NCI-H524 (cell line): ENCODE data around the gene SRSF3.
"Not testable (repeated sequence)": the region's sequence is repeated elsewhere in the genome, so short reads cannot be mapped to it uniquely, and the experiment has no call there.

Experiments
- DNase-seq, 2 experiments: peaks; one replicate each; lab custom pipeline; 2025; lab: John Stamatoyannopoulos, UW

SRSF3 gene

GRCh38 chr6:36643977-36644376 is 49.8 kb downstream of the SRSF3 start:
- DNase-seq = no peak

DNA sequence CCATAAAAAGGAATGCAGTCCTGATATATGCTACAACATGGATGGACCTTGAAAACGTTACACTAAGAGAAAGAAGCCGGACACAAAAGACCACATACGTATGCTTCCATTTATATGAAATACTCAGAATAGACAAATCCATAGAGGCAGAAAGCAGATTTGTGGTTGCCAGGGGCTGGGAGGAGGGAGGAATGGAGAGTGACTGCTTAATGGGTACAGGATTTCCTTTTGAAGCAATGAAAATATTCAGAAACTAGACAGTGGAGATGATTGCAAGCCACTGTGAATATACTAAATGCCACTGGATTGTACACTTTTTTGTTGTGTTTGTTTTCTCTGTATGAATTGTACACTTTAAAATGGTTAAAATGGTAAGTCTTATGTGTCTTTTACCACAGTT is 54.9 kb downstream of the SRSF3 start:
- no peak for DNase-seq

- no peak for DNase-seq
Observed at GRCh38 chr6:36649701-36650484, 55.7 kb downstream of the SRSF3 start.

DNA sequence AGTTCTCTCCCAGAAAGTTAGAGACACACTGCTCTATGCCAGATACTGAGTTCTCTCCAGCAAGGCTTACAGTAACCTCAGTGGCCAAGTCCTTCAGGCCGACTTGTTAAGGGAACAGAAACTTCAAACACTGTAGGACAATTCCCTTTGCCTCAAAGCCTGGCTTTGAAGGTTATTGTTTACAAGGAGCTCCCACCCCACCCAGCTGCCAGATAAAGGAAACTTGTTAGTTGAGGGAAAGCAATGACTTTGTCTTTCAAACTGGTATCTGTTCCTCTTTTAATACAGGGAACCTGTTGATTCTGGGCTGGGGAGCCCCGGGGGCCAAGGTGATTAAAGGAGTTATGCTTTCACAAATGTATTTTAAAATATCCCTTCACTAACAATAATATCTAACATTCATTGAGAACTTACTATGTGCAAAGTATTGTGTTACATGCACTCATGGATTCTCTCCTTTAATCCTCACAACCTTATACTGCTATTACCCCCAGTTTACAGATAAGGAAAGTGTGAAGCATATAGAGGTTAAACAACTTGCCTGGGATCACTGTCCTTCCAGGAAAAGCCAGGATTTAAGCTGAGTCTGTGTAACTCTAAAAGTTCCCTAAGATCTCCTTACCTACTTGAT is 56.8 kb downstream of the SRSF3 start:
- DNase-seq = no peak

GRCh38 chr6:36651659-36652379 is 57.7 kb downstream of the SRSF3 start:
- no peak for DNase-seq

GRCh38 chr6:36654469-36654868 is 60.3 kb downstream of the SRSF3 start:
- DNase-seq = not testable (repeated sequence)
